Testis (tissue), 5 donors: ENCODE measurements around the gene CLTRN. TPM values are rescaled to one million over a fixed set of nuclear protein-coding genes. Genes with fewer than 3 reads are reported as not detected.
"Not testable (repeated sequence)": the region's sequence is repeated elsewhere in the genome, so short reads cannot be mapped to it uniquely, and the experiment has no call there.

ENCODE experiments used
- DNase-seq: peaks from one replicate; pipeline ENCODE4 v3.0.0-alpha.2; 2019
- H3K27ac ChIP-seq, 2 donors: fragments of 200-600 bp; sonication (generic); one replicate each; pipeline ENCODE4 v1.5.1; 2019
- H3K27me3 ChIP-seq: fragments of 200-600 bp; sonication (generic); one replicate; pipeline ENCODE4 v1.5.1; 2019
- H3K36me3 ChIP-seq: fragments of 200-600 bp; sonication (generic); one replicate; pipeline ENCODE4 v1.5.1; 2017; ENCODE audit warnings: low read depth; ENCODE audit errors: missing control alignments
- H3K4me1 ChIP-seq: fragments of 200-600 bp; sonication (generic); one replicate; pipeline ENCODE4 v1.5.1; 2019
- H3K4me3 ChIP-seq, 2 donors: fragments of 200-600 bp; sonication (generic); one replicate each; pipeline ENCODE4 v1.5.1; 2017 to 2019
- H3K9me3 ChIP-seq: fragments of 200-600 bp; sonication (generic); one replicate; pipeline ENCODE4 v1.5.1; 2017
- POLR2A ChIP-seq: fragments of 450-650 bp; IDR thresholded peaks from one replicate; pipeline ENCODE4 v1.6.1; 2017; ENCODE audit warnings: antibody characterized with exemption, mild to moderate bottlenecking, moderate library complexity
- WGBS, 2 donors: methylation state at CpG; one replicate each; pipeline ENCODE4 v1.1.5; 2018; 5-methylcytosine and 5-hydroxymethylcytosine counted together
- intact Hi-C: fragments of 100-400 bp; cut with DNase I; formaldehyde crosslinking; loops from one replicate; pipeline ENCODE4 v1.15.1; 2023; ENCODE audit warnings: low total_unique reads
- long read RNA-seq, 2 donors: transcript quantifications; one replicate each; lab custom pipeline, GENCODE V29; 2026
- polyA plus RNA-seq: library from polyadenylated mRNA; stranded (reverse); fragments of 350-450 nt; fragmentation: Illumina TruSeq; extraction: RNeasy Lipid Tissue Mini Kit (QIAGEN cat#74804); gene quantifications from one replicate; pipeline ENCODE4 v1.2.3, GENCODE V29; 2014; ENCODE audit warnings: low read depth, low replicate concordance; ENCODE audit not compliant: insufficient read depth
- total RNA-seq, 2 donors: library from RNA; depleted of rRNA; stranded (reverse); fragments of >200 nt; gene quantifications; one replicate each; pipeline ENCODE4 v1.2.3, GENCODE V29; 2016
- TF ChIP-seq, protein P1 (sequence below), 3 experiments: fragments of 450-650 bp in 2 of 3; fragments of 200-600 bp in 1 of 3; sonication (generic) in 1 of 3; IDR thresholded peaks; one replicate each; pipeline ENCODE4 v1.5.1; 2016 to 2019; ENCODE audit warnings: antibody characterized with exemption in 3 of 3, mild to moderate bottlenecking in 2 of 3, moderate library complexity in 1 of 3

Gene CLTRN, protein sequence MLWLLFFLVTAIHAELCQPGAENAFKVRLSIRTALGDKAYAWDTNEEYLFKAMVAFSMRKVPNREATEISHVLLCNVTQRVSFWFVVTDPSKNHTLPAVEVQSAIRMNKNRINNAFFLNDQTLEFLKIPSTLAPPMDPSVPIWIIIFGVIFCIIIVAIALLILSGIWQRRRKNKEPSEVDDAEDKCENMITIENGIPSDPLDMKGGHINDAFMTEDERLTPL
- 1 to 10 TPM; 1.6 to 1.9 TPM for total RNA-seq
- 2.3 TPM for polyA plus RNA-seq
- long read RNA-seq, donor 1, partial matches to known transcripts = 0 of 3 reads
- long read RNA-seq, donor 1, other reads (novel, unspliced or antisense) = 0 of 3 reads
- long read RNA-seq, donor 2 = 0 reads

DNA sequence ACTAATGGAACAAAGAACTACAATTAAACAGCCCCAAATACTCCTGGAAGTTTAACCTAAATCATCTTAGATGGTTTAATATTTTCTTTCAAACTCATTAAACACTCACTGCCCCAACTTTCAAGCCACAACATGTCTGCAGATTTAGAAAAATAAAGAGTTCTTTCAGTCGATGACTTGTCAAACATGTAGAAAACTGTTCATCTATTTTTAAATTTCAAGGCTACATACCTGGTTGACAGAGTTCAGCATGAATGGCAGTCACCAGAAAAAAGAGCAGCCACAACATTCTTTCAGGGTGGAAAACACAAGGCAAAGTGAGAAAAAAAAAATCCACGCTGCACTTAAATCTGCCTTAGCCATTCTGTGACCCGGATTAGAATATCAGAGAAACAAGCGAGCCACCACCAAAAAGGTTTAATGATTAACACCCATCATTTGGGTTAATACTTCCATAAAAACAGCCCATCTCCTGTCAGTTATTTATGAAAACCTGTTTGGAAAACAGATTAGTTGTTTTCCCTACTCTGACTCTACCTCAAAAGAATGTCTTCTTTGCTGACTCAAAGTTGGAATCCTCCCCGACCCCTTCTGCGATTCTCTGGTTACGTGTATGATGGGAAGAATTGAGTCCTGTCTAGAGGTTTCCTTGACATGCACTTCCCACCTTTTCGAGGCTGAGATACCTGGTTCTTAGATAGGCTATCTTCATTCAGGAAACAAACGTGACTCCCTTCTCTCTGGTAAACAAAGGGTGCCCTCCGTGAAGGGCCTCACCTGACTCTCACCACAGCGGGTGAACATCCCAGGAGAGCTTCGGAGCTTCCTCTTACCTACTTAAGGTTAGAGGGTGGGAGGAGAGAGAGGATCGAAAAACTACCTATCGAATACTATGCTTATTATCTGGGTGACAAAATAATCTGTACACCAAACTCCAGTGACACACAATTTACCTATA, at the start of gene CLTRN:
Gene CLTRN, minus strand, starts transcription at position 319 of the 958 bp plus-strand sequence. Its CDS starts 30 bp downstream, at position 289.
- Histone ChIP-seq H3K4me3 (no peak within 1 kb of the TSS), H3K27me3 (no peaks in the 10 kb centered on the region), H3K27ac (no peak within 1 kb of the TSS), H3K4me1 (no peaks in the 10 kb centered on the region), H3K36me3 (no peaks in the 10 kb centered on the region), H3K9me3 (no peaks in the 10 kb centered on the region)
- no peak for DNase-seq
- 66 to 78% methylated on average over 8 to 14 of the region's 14 CpGs for WGBS, 2 donors
- TF ChIP-seq POLR2A = no peak
- TF ChIP-seq, protein P1, sequence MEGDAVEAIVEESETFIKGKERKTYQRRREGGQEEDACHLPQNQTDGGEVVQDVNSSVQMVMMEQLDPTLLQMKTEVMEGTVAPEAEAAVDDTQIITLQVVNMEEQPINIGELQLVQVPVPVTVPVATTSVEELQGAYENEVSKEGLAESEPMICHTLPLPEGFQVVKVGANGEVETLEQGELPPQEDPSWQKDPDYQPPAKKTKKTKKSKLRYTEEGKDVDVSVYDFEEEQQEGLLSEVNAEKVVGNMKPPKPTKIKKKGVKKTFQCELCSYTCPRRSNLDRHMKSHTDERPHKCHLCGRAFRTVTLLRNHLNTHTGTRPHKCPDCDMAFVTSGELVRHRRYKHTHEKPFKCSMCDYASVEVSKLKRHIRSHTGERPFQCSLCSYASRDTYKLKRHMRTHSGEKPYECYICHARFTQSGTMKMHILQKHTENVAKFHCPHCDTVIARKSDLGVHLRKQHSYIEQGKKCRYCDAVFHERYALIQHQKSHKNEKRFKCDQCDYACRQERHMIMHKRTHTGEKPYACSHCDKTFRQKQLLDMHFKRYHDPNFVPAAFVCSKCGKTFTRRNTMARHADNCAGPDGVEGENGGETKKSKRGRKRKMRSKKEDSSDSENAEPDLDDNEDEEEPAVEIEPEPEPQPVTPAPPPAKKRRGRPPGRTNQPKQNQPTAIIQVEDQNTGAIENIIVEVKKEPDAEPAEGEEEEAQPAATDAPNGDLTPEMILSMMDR (IDR thresholded peaks at IDR 0.05) = no peak
- intact Hi-C loops = no loop called here

DNA sequence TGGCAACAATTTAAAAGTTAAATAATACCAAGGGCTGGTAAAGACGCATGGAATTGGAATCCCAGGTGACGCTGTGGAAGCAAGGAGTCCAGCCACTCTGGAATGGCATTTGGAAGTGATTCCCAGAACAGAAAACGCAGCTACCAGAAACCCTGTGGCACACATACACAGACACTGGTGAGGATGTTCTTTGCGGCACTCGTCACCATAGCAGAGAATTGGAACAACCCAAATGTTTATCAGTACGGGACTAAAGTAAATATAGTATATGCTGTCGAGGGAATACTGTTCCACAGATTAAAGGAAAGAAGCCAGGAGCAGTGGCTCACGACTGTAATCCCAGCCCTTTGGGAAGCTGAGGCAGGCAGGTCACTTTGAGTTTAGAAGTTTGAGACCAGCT, 39.7 kb upstream of the CLTRN start:
- H3K27me3 ChIP-seq, H3K9me3 ChIP-seq, H3K4me3 ChIP-seq, H3K36me3 ChIP-seq, intact Hi-C loops, H3K4me1 ChIP-seq, DNase-seq, H3K27ac ChIP-seq: not testable (repeated sequence)
- WGBS, 2 donors = 69 to 91% methylated on average over 2 to 4 of the region's 8 CpGs

GRCh38 chrX:15703809-15704208, 39.2 kb upstream of the CLTRN start:
- WGBS, 2 donors = no CpG with 5 or more reads among the region's 5 CpGs
- intact Hi-C loops, H3K27me3 ChIP-seq: not testable (repeated sequence)

GRCh38 chrX:15702488-15703371, 38.1 kb upstream of the CLTRN start:
- no peaks in the 10 kb centered on the region for H3K27me3 ChIP-seq
- TF ChIP-seq POLR2A = no peak
- TF ChIP-seq, protein P1 (IDR thresholded peaks at IDR 0.05) = no peak
- no peaks in the 10 kb centered on the region for H3K36me3 ChIP-seq
- WGBS, 2 donors = 98% methylated on average over 14 of the region's 40 CpGs; no CpG with 5 or more reads in 1 of the 2 donors
- no peak overlapping the region for H3K27ac ChIP-seq
- H3K4me1 ChIP-seq = no peaks in the 10 kb centered on the region
- no peaks in the 10 kb centered on the region for H3K9me3 ChIP-seq
- no peak for DNase-seq
- H3K4me3 ChIP-seq = no peak overlapping the region
- intact Hi-C loops = no loop called here

More at GRCh38 chrX:15703809-15704208, 39.2 kb upstream of the CLTRN start:
- H3K4me3 ChIP-seq, H3K36me3 ChIP-seq, H3K9me3 ChIP-seq, H3K4me1 ChIP-seq, DNase-seq, H3K27ac ChIP-seq: not testable (repeated sequence)

- no peaks in the 10 kb centered on the region for H3K4me1 ChIP-seq
- no peaks in the 10 kb centered on the region for H3K27me3 ChIP-seq
- H3K27ac ChIP-seq = no peak overlapping the region
- H3K4me3 ChIP-seq = no peak overlapping the region
- intact Hi-C loops = no loop called here
- WGBS, 2 donors = 64 to 96% methylated on average over 3 of the region's 3 CpGs
- no peaks in the 10 kb centered on the region for H3K36me3 ChIP-seq
- TF ChIP-seq, protein P1 (IDR thresholded peaks at IDR 0.05) = no peak
- no peaks in the 10 kb centered on the region for H3K9me3 ChIP-seq
- DNase-seq = no peak
Measured at GRCh38 chrX:15696516-15696915, 31.9 kb upstream of the CLTRN start.
